ENCODE measurements around the gene ANKRD10. TPM values are rescaled to one million over a fixed set of nuclear protein-coding genes. Genes with fewer than 3 reads are reported as not detected.

Gene ANKRD10
- total and polyA plus RNA-seq, 2 experiments from 2014 or later, result 127 to 191 TPM

GRCh38 chr13:110884517-110884916 is 30.4 kb downstream of the ANKRD10 start:
- no peak for DNase-seq (ENCODE audit: low read depth in 1 of 2, low spot score in 1 of 2)
- TF ChIP-seq CTCF (IDR thresholded peaks at IDR 0.05; ENCODE audit: low read depth, low read length), result no peak
- Histone ChIP-seq H3K4me3 (no peak overlapping the region), H3K36me3 (peaks cover 3% of the 10 kb centered on the region), H3K27me3 (no peaks in the 10 kb centered on the region), H3K9me3 (ENCODE audit: low read depth) (no peaks in the 10 kb centered on the region), H3K27ac (no peak overlapping the region), H3K4me1 (ENCODE audit: low read depth) (no peaks in the 10 kb centered on the region)

GRCh38 chr13:110883542-110883941 is 31.3 kb downstream of the ANKRD10 start:
- Histone ChIP-seq H3K36me3 (peaks cover 3% of the 10 kb centered on the region), H3K4me1 (ENCODE audit: low read depth) (no peaks in the 10 kb centered on the region), H3K27me3 (no peaks in the 10 kb centered on the region), H3K27ac (no peak overlapping the region), H3K9me3 (ENCODE audit: low read depth) (no peaks in the 10 kb centered on the region), H3K4me3 (no peak overlapping the region)
- TF ChIP-seq CTCF (IDR thresholded peaks at IDR 0.05; ENCODE audit: low read depth, low read length), result no peak
- no peak for DNase-seq (ENCODE audit: low read depth in 1 of 2, low spot score in 1 of 2)

GRCh38 chr13:110882972-110883371 is 31.9 kb downstream of the ANKRD10 start:
- H3K4me3 ChIP-seq, result no peak overlapping the region
- no peaks in the 10 kb centered on the region for H3K27me3 ChIP-seq
- H3K9me3 ChIP-seq (ENCODE audit: low read depth), result no peaks in the 10 kb centered on the region
- peaks cover 3% of the 10 kb centered on the region for H3K36me3 ChIP-seq
- no peaks in the 10 kb centered on the region for H3K4me1 ChIP-seq (ENCODE audit: low read depth)
- TF ChIP-seq CTCF (IDR thresholded peaks at IDR 0.05; ENCODE audit: low read depth, low read length), result no peak
- no peak overlapping the region for H3K27ac ChIP-seq
- no peak for DNase-seq (ENCODE audit: low read depth in 1 of 2, low spot score in 1 of 2)

- H3K4me3 ChIP-seq, result no peak overlapping the region
- no peak for DNase-seq (ENCODE audit: low read depth in 1 of 2, low spot score in 1 of 2)
- no peaks in the 10 kb centered on the region for H3K9me3 ChIP-seq (ENCODE audit: low read depth)
- H3K27ac ChIP-seq, result no peak overlapping the region
- no peak for TF ChIP-seq CTCF (IDR thresholded peaks at IDR 0.05; ENCODE audit: low read depth, low read length)
- peaks cover 3% of the 10 kb centered on the region for H3K36me3 ChIP-seq
- H3K4me1 ChIP-seq (ENCODE audit: low read depth), result no peaks in the 10 kb centered on the region
- H3K27me3 ChIP-seq, result no peaks in the 10 kb centered on the region
Measured at GRCh38 chr13:110881839-110882627, 32.8 kb downstream of the ANKRD10 start.

GRCh38 chr13:110880627-110881026 is 34.2 kb downstream of the ANKRD10 start:
- no peaks in the 10 kb centered on the region for H3K9me3 ChIP-seq (ENCODE audit: low read depth)
- no peaks in the 10 kb centered on the region for H3K27me3 ChIP-seq
- no peak overlapping the region for H3K27ac ChIP-seq
- DNase-seq (ENCODE audit: low read depth in 1 of 2, low spot score in 1 of 2), result no peak
- H3K36me3 ChIP-seq, result peaks cover 3% of the 10 kb centered on the region
- no peak overlapping the region for H3K4me3 ChIP-seq
- no peak for TF ChIP-seq CTCF (IDR thresholded peaks at IDR 0.05; ENCODE audit: low read depth, low read length)
- H3K4me1 ChIP-seq (ENCODE audit: low read depth), result no peaks in the 10 kb centered on the region

Data from cardiac muscle cell (in vitro differentiated cells and primary cell).